LNCaP clone FGC (cell line): ENCODE data around the gene TFCP2.
A peak's percentile ranks its signal among the peaks of the same experiment; 100 is the strongest.
"Not testable (repeated sequence)": the region's sequence is repeated elsewhere in the genome, so short reads cannot be mapped to it uniquely, and the experiment has no call there.

Experiments
- DNase-seq: peaks from one replicate; pipeline ENCODE4 v3.0.0-alpha.2; 2011; ENCODE audit warnings: low read depth
- H3K4me3 ChIP-seq: 2 replicates; pipeline ENCODE4 v1.5.1; 2011; ENCODE audit warnings: mild to moderate bottlenecking, low read depth, low read length, control low read depth
- TF ChIP-seq, protein P1 (sequence below): IDR thresholded peaks from 2 replicates; pipeline ENCODE4 v1.5.1; 2012; ENCODE audit warnings: mild to moderate bottlenecking; ENCODE audit not compliant: control insufficient read depth, insufficient read depth; ENCODE audit errors: extremely low read depth

The TFCP2 gene

DNA sequence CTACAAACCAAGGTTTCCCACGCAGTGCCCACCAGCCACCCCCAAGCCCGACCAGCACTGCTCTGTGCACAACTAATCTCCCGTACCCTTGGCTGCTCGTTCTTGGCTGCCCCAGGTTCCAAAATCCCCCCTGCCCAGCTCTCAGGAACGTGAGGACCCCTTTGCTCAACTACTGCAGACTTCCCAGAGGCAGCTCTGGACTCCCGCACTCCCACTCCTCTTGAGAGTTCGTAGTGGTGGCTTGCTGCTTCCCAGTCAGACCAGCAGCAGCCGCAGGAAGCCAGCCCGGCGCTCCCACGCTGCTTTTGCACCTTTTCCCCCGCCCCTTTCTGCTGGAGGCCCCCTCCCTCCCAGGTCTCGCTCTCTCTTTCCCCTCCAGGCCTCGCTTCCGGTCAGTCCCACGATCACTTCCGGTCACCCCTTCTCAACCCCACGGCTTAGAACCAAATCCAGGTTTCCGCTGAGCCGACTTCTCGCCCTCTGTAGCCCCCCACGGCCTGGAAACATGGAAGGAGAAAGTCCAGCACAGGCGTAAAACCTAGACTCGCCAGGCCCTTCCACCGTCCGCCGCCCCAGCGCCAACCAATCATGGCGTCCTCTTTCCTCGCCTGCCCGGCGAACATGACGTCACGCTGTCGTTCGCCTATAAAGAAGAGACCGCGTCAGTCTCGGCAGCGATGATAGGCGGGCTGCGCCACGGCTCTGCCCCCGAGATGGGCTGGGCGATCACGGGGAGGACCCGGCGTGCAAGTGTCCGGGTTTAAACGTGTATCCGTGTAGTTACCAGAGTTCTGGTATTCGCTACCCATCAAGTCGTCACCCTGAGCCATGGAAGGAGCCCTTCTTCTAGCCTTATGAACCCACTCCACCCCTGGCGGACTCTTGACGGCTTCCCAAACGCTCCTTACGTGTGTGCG lies at the start of gene TFCP2:
Gene TFCP2 (minus strand): TSS at position 621 of the 917 bp plus-strand sequence. CDS start 713 bp downstream, outside the sequence.
- TF ChIP-seq, protein P1, sequence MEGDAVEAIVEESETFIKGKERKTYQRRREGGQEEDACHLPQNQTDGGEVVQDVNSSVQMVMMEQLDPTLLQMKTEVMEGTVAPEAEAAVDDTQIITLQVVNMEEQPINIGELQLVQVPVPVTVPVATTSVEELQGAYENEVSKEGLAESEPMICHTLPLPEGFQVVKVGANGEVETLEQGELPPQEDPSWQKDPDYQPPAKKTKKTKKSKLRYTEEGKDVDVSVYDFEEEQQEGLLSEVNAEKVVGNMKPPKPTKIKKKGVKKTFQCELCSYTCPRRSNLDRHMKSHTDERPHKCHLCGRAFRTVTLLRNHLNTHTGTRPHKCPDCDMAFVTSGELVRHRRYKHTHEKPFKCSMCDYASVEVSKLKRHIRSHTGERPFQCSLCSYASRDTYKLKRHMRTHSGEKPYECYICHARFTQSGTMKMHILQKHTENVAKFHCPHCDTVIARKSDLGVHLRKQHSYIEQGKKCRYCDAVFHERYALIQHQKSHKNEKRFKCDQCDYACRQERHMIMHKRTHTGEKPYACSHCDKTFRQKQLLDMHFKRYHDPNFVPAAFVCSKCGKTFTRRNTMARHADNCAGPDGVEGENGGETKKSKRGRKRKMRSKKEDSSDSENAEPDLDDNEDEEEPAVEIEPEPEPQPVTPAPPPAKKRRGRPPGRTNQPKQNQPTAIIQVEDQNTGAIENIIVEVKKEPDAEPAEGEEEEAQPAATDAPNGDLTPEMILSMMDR: no peak
- no peak within 1 kb of the TSS for H3K4me3 ChIP-seq
- no peak for DNase-seq

- peak; percentile 98 for DNase-seq
- H3K4me3 ChIP-seq: peak overlapping the region; percentile 24
- TF ChIP-seq, protein P1: no peak
Observed at GRCh38 chr12:51222461-51222860, 49.5 kb upstream of the TFCP2 start.

- DNase-seq, H3K4me3 ChIP-seq: not testable (repeated sequence)
Observed at GRCh38 chr12:51219857-51220256, 46.9 kb upstream of the TFCP2 start.

- TF ChIP-seq, protein P1: no peak
- no peak for DNase-seq
- no peak overlapping the region for H3K4me3 ChIP-seq
Observed at GRCh38 chr12:51219322-51219721, 46.4 kb upstream of the TFCP2 start.

DNA sequence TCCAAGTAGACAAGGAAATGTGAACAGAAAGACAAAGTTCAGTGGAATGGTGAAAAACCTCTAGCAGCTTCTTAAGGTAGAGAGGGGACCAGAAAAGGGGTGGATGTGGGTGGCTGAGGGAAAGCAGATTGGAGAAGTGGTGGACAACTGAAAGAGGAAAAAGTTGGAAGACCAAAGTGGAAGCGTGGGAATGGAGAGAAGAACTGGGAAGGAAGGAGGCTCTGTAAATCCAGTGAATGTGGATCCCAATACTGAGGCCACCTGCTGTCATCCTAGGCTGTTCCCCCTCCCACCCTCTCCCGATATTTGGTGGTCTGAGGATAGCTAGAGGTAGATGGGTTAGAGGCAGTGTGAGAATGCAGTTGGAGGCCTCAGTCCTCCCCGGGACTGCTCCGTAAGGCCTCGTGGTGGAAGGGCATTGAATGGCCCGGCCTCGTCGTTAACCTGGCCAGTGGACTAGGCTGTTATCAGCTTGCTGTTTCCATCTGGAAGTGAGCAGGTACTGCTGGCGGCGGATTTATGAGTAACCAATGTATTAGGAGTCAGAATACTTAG lies 45.7 kb upstream of the TFCP2 start:
- no peak for DNase-seq
- no peak overlapping the region for H3K4me3 ChIP-seq
- TF ChIP-seq, protein P1: no peak

GRCh38 chr12:51217968-51218606 lies 45.2 kb upstream of the TFCP2 start, which contains the start of gene POU6F1:
Gene POU6F1 (minus strand): TSS chr12:51218062. CDS start chr12:51206836, 11,226 bp downstream.
- no peak for DNase-seq
- TF ChIP-seq, protein P1: no peak
- H3K4me3 ChIP-seq: no peak within 1 kb of the TSS
